ENCODE data around the gene C9orf85. TPM values are rescaled to one million over a fixed set of nuclear protein-coding genes. Genes with fewer than 3 reads are reported as not detected.

C9orf85 gene
- 9.6 and 10.6 TPM in 2 replicates for total RNA-seq

GRCh38 chr9:71911061-71911907 lies at the start of gene C9orf85, which contains the start of gene ABHD17B:
C9orf85 (plus strand) TSS chr9:71911639; CDS start chr9:71911735, 96 bp downstream.
ABHD17B (minus strand) TSS chr9:71911193; CDS start chr9:71875080, 36,113 bp downstream.

Other genes starting within 250 kb of the C9orf85 start
- 18.4 and 27.3 TPM in 2 replicates for gene CEMIP2, start 143.1 kb upstream of the C9orf85 start, total RNA-seq
- gene ABHD17B, start 446 bp upstream of the C9orf85 start, total RNA-seq = 9.1 and 15.6 TPM in 2 replicates
- not detected in 2 replicates for gene C9orf57, start 149.0 kb downstream of the C9orf85 start, total RNA-seq
- gene GDA, start 237.8 kb downstream of the C9orf85 start, total RNA-seq = not detected in 2 replicates

All from pericardium fibroblast (primary cell).